ENCODE data around the gene OR52E6.

DNA sequence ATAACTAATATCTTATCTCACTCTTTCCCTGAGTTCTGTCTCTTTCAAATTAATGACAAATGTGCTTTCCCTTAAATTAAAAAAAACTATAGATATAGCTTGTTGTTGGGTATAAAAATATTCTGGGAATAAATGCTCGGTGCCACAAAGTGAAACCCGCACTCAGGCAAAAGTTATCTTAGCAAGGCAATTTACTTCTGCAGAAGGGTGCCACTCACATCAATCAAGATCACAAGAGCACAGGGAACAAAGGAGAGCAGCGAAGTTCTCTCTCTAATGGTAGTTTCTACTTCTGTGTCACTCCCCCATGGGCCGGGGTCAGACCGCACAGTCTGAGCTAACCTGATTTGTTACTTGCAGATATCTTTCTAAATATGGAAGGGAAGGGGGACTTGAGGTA is 37.7 kb downstream of the OR52E6 start:
- TF ChIP-seq, protein P1, sequence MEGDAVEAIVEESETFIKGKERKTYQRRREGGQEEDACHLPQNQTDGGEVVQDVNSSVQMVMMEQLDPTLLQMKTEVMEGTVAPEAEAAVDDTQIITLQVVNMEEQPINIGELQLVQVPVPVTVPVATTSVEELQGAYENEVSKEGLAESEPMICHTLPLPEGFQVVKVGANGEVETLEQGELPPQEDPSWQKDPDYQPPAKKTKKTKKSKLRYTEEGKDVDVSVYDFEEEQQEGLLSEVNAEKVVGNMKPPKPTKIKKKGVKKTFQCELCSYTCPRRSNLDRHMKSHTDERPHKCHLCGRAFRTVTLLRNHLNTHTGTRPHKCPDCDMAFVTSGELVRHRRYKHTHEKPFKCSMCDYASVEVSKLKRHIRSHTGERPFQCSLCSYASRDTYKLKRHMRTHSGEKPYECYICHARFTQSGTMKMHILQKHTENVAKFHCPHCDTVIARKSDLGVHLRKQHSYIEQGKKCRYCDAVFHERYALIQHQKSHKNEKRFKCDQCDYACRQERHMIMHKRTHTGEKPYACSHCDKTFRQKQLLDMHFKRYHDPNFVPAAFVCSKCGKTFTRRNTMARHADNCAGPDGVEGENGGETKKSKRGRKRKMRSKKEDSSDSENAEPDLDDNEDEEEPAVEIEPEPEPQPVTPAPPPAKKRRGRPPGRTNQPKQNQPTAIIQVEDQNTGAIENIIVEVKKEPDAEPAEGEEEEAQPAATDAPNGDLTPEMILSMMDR (IDR thresholded peaks at IDR 0.05 in 2 of 3, conservative IDR thresholded peaks at IDR 0.05 in 1 of 3; ENCODE audit: borderline replicate concordance in 1 of 3, insufficient read depth in 1 of 3, low read depth in 2 of 3, low read length in 2 of 3) = no peak
- TF ChIP-seq EZH2phosphoT487 (IDR thresholded peaks at IDR 0.05; ENCODE audit: borderline replicate concordance) = no peak
- no peak for TF ChIP-seq JUND (IDR thresholded peaks at IDR 0.05)
- no peak for TF ChIP-seq EGR1 (IDR thresholded peaks at IDR 0.05; ENCODE audit: low read depth)
- TF ChIP-seq, protein P2, sequence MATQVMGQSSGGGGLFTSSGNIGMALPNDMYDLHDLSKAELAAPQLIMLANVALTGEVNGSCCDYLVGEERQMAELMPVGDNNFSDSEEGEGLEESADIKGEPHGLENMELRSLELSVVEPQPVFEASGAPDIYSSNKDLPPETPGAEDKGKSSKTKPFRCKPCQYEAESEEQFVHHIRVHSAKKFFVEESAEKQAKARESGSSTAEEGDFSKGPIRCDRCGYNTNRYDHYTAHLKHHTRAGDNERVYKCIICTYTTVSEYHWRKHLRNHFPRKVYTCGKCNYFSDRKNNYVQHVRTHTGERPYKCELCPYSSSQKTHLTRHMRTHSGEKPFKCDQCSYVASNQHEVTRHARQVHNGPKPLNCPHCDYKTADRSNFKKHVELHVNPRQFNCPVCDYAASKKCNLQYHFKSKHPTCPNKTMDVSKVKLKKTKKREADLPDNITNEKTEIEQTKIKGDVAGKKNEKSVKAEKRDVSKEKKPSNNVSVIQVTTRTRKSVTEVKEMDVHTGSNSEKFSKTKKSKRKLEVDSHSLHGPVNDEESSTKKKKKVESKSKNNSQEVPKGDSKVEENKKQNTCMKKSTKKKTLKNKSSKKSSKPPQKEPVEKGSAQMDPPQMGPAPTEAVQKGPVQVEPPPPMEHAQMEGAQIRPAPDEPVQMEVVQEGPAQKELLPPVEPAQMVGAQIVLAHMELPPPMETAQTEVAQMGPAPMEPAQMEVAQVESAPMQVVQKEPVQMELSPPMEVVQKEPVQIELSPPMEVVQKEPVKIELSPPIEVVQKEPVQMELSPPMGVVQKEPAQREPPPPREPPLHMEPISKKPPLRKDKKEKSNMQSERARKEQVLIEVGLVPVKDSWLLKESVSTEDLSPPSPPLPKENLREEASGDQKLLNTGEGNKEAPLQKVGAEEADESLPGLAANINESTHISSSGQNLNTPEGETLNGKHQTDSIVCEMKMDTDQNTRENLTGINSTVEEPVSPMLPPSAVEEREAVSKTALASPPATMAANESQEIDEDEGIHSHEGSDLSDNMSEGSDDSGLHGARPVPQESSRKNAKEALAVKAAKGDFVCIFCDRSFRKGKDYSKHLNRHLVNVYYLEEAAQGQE (IDR thresholded peaks at IDR 0.05; ENCODE audit: low read depth) = no peak
- TF ChIP-seq POLR2A (IDR thresholded peaks at IDR 0.05; ENCODE audit: borderline replicate concordance, extremely low read depth, insufficient read depth, insufficient read length) = no peak
- no peak for TF ChIP-seq EZH2 (IDR thresholded peaks at IDR 0.05)
- no peak for TF ChIP-seq SIN3A (IDR thresholded peaks at IDR 0.05; ENCODE audit: low read depth)
- TF ChIP-seq SP1 (IDR thresholded peaks at IDR 0.05; ENCODE audit: low read depth) = no peak
- TF ChIP-seq, protein P3, sequence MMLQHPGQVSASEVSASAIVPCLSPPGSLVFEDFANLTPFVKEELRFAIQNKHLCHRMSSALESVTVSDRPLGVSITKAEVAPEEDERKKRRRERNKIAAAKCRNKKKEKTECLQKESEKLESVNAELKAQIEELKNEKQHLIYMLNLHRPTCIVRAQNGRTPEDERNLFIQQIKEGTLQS (IDR thresholded peaks at IDR 0.05) = no peak
- no peak for TF ChIP-seq RAD21 (IDR thresholded peaks at IDR 0.05; ENCODE audit: low read depth)

All from HCT116 (cell line).